Tibial nerve (tissue), 4 donors: ENCODE measurements around the gene LEP.

Source experiments
- EP300 ChIP-seq, 2 donors: sonication (generic); formaldehyde crosslinking; IDR thresholded peaks; one replicate each; pipeline ENCODE4 v1.6.1; 2017; ENCODE audit warnings: antibody characterized with exemption in 2 of 2, mild to moderate bottlenecking in 1 of 2
- TF ChIP-seq, protein P1 (sequence below), 5 experiments: fragments of 200-600 bp in 3 of 5; fragments of 450-650 bp in 2 of 5; sonication (generic) in 3 of 5; IDR thresholded peaks; one replicate each; pipeline ENCODE4 v1.5.1; 2016 to 2019; ENCODE audit warnings: antibody characterized with exemption in 5 of 5, mild to moderate bottlenecking in 3 of 5, moderate library complexity in 2 of 5

- no peak for TF ChIP-seq EP300 (IDR thresholded peaks at IDR 0.05)
- TF ChIP-seq, protein P1, sequence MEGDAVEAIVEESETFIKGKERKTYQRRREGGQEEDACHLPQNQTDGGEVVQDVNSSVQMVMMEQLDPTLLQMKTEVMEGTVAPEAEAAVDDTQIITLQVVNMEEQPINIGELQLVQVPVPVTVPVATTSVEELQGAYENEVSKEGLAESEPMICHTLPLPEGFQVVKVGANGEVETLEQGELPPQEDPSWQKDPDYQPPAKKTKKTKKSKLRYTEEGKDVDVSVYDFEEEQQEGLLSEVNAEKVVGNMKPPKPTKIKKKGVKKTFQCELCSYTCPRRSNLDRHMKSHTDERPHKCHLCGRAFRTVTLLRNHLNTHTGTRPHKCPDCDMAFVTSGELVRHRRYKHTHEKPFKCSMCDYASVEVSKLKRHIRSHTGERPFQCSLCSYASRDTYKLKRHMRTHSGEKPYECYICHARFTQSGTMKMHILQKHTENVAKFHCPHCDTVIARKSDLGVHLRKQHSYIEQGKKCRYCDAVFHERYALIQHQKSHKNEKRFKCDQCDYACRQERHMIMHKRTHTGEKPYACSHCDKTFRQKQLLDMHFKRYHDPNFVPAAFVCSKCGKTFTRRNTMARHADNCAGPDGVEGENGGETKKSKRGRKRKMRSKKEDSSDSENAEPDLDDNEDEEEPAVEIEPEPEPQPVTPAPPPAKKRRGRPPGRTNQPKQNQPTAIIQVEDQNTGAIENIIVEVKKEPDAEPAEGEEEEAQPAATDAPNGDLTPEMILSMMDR (IDR thresholded peaks at IDR 0.05), result no peak
Observed at GRCh38 chr7:128202287-128202957, 38.7 kb upstream of the LEP start.
